GM08714 (cell line): ENCODE data around the gene GMIP.
"Not testable (repeated sequence)": the region's sequence is repeated elsewhere in the genome, so short reads cannot be mapped to it uniquely, and the experiment has no call there.

ENCODE experiments used
- H3K4me3 ChIP-seq: fragments of 200-500 bp; sonication (Bioruptor generic); 2 replicates; pipeline ENCODE4 v1.5.1; 2014; ENCODE audit warnings: mild to moderate bottlenecking, low read length, inconsistent platforms
- ZNF274 ChIP-seq: IDR thresholded peaks from 2 replicates; pipeline ENCODE4 v1.6.1; 2012; ENCODE audit warnings: mild to moderate bottlenecking, low read depth, low read length

Gene GMIP

GRCh38 chr19:19643158-19644053, at the start of gene GMIP:
Gene GMIP (minus strand): TSS chr19:19643657. CDS start chr19:19643529, 128 bp downstream.
- no peak for TF ChIP-seq ZNF274
- peak within 1 kb of the TSS; percentile 70 for H3K4me3 ChIP-seq

GRCh38 chr19:19691683-19692082, 48.2 kb upstream of the GMIP start:
- no peak overlapping the region for H3K4me3 ChIP-seq
- no peak for TF ChIP-seq ZNF274

- not testable (repeated sequence) for H3K4me3 ChIP-seq
These were observed 45.6 kb upstream of the GMIP start for GRCh38 chr19:19689023-19689422.

GRCh38 chr19:19687090-19687489, 43.6 kb upstream of the GMIP start:
- no peak overlapping the region for H3K4me3 ChIP-seq
- TF ChIP-seq ZNF274, result no peak

GRCh38 chr19:19686580-19686979, 43.1 kb upstream of the GMIP start:
- no peak overlapping the region for H3K4me3 ChIP-seq
- no peak for TF ChIP-seq ZNF274

GRCh38 chr19:19686119-19686518, 42.7 kb upstream of the GMIP start:
- H3K4me3 ChIP-seq, result not testable (repeated sequence)

- H3K4me3 ChIP-seq, result no peak overlapping the region
- peak; percentile 68 for TF ChIP-seq ZNF274
These were observed 36.0 kb upstream of the GMIP start for GRCh38 chr19:19679176-19680073.

GRCh38 chr19:19677579-19677978, 34.1 kb upstream of the GMIP start:
- no peak overlapping the region for H3K4me3 ChIP-seq
- TF ChIP-seq ZNF274, result no peak

- TF ChIP-seq ZNF274, result no peak
- H3K4me3 ChIP-seq, result no peak overlapping the region
These were observed 30.9 kb upstream of the GMIP start for GRCh38 chr19:19674315-19674714.

- no peak overlapping the region for H3K4me3 ChIP-seq
- no peak for TF ChIP-seq ZNF274
These were observed 29.4 kb upstream of the GMIP start for GRCh38 chr19:19672816-19673215.

- H3K4me3 ChIP-seq, result peak overlapping the region; percentile 99; the same call in 1 of the 2 replicates
- no peak for TF ChIP-seq ZNF274
These were observed 26.7 kb upstream of the GMIP start for GRCh38 chr19:19670070-19670551.

GRCh38 chr19:19668230-19669012, 25.0 kb upstream of the GMIP start, which contains the start of gene ZNF101:
Gene ZNF101 (plus strand): TSS chr19:19668839. CDS start chr19:19668964, 125 bp downstream.
- no peak for TF ChIP-seq ZNF274
- H3K4me3 ChIP-seq, result peak within 1 kb of the TSS; percentile 99

GRCh38 chr19:19665420-19665948, 22.0 kb upstream of the GMIP start:
- not testable (repeated sequence) for H3K4me3 ChIP-seq
